ENCODE data around the gene C1orf21. TPM values are rescaled to one million over a fixed set of nuclear protein-coding genes. Genes with fewer than 3 reads are reported as not detected.

The C1orf21 gene
- total RNA-seq, 4 donors from 2014 or later: 36.3 to 115 (median 79.4) TPM

DNA sequence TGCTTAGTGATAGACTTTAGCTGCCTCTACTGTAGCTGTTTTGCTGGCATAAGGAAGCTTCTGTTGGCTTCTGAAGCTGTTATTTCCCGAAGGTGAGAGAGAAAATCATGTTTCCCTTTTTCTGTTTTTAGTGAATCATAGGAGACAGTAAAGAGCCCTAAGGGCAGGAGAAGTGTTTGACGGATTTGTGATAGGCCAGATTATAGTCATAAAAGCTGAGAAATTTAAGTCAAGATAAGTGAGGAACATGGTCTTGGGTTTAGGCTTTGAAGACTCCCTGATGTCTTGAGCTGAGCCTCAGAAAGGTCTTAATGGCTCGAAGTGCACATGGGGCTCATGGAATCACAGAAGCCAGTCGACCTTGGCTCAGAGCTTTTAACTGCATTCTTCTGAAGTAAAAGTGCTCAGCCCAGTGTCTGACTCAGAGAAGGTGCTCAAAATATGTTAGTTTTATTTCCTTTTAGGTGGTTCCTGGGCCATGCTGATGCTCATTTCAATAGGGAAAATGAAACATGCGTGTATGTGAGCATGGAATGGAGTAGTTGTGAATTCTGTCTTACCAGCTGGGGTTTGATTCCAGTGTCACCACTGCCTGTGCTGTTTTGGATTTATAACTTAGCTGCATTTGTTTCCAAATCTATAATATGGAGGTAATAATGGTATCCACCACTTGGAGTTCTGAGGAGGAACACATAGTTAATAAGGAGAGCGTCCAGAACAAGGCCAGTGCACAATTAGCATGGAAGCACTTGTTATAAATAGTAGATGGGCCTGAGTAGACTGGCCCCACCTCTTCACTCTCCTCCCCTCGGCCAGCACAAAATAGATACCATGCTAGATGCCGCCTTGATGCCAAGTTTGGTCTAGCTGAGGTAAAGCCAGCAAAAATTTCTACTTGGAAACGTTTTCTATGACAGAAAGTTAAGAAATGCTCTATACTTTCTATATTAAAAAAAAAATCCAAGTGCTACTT, 99.2 kb downstream of the C1orf21 start:
- H3K27me3 ChIP-seq: no peaks in the 10 kb centered on the region
- TF ChIP-seq POLR2A (IDR thresholded peaks at IDR 0.05): no peak
- TF ChIP-seq, protein P1, sequence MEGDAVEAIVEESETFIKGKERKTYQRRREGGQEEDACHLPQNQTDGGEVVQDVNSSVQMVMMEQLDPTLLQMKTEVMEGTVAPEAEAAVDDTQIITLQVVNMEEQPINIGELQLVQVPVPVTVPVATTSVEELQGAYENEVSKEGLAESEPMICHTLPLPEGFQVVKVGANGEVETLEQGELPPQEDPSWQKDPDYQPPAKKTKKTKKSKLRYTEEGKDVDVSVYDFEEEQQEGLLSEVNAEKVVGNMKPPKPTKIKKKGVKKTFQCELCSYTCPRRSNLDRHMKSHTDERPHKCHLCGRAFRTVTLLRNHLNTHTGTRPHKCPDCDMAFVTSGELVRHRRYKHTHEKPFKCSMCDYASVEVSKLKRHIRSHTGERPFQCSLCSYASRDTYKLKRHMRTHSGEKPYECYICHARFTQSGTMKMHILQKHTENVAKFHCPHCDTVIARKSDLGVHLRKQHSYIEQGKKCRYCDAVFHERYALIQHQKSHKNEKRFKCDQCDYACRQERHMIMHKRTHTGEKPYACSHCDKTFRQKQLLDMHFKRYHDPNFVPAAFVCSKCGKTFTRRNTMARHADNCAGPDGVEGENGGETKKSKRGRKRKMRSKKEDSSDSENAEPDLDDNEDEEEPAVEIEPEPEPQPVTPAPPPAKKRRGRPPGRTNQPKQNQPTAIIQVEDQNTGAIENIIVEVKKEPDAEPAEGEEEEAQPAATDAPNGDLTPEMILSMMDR (IDR thresholded peaks at IDR 0.05): peak in 1 of 6 experiments; percentile 2
- no peaks in the 10 kb centered on the region for H3K9me3 ChIP-seq
- no peak for DNase-seq
- no peak overlapping the region for H3K4me3 ChIP-seq
- H3K36me3 ChIP-seq: no peaks in the 10 kb centered on the region
- peaks cover 0 to 64% (median 5%) of the 10 kb centered on the region in 4 donors for H3K4me1 ChIP-seq
- peak overlapping the region; percentile 32 to 73 (median 50) for H3K27ac ChIP-seq

DNA sequence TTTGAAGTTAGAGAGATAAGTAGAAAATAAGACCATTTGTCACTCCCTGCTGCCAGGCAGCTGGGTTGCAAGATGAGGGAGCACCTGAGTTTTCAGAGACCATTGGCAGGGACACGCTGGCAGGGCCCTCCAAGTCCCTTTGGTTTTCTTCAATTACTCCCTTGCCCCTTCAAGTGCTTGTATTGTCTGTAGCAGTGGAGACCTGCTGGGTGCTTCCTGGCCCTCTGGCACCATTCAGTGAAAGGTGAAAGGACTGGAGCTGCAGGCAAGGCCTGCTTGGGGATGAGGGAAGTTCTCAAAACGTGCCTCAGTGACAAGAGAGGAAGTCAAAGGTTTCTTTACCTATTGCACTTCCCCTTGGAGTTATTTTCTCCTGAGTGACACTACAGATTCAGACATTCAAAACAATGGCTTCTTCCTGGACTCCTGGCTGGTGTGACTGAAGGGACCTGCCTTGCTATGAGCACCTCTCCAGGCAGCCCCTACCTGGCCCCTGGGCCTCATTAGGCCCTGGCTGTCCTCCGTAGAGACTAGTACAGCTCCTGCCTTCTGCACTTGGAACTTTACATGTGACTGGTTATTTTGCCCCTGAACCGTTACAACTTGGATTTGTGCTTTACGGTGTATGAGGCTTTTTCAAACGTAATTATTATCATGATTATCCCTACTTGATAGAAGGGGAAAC, 100.1 kb downstream of the C1orf21 start:
- H3K9me3 ChIP-seq: no peaks in the 10 kb centered on the region
- H3K27ac ChIP-seq: peak overlapping the region in 1 of 4 donors; percentile 13
- no peak for DNase-seq
- H3K36me3 ChIP-seq: no peaks in the 10 kb centered on the region
- peaks cover 0 to 69% (median 6%) of the 10 kb centered on the region in 4 donors for H3K4me1 ChIP-seq
- H3K27me3 ChIP-seq: no peaks in the 10 kb centered on the region
- TF ChIP-seq, protein P1 (IDR thresholded peaks at IDR 0.05): no peak
- no peak for TF ChIP-seq POLR2A (IDR thresholded peaks at IDR 0.05)
- H3K4me3 ChIP-seq: no peak overlapping the region

DNA sequence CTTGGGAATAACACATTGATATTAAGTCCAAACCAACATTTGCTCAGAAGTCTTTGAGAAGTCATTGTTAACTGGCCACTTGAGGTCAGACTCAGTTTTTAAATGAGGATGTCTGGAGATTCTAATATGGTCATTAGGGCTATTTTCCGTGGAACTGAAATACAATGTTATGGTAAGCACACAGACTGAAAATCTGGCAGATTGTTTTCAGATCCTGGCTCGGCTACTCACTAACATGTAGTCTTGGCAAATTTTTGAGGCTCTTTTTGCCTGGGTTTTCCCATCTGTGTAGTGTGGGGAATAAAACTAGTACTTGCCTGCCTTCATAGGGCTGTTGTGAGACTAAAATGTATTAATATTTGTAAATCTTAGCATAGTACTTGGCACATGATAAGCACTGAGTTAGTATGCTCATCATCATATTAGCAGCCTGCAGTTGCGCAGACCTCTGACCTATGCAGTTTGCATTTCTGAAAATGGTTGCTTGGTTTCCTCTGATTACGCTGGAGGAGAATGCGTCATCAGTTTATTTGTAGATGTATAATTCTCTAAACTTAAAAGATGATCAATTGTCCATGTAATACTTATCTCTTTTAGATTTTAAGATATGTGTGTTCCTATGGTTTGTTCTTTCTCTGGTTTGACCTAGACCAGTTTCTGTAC, 100.8 kb downstream of the C1orf21 start:
- no peaks in the 10 kb centered on the region for H3K36me3 ChIP-seq
- H3K9me3 ChIP-seq: no peaks in the 10 kb centered on the region
- no peak for TF ChIP-seq POLR2A (IDR thresholded peaks at IDR 0.05)
- TF ChIP-seq, protein P1 (IDR thresholded peaks at IDR 0.05): no peak
- H3K27me3 ChIP-seq: no peaks in the 10 kb centered on the region
- H3K27ac ChIP-seq: no peak overlapping the region
- H3K4me3 ChIP-seq: no peak overlapping the region
- DNase-seq: no peak
- H3K4me1 ChIP-seq: peaks cover 0 to 74% (median 10%) of the 10 kb centered on the region in 4 donors

DNA sequence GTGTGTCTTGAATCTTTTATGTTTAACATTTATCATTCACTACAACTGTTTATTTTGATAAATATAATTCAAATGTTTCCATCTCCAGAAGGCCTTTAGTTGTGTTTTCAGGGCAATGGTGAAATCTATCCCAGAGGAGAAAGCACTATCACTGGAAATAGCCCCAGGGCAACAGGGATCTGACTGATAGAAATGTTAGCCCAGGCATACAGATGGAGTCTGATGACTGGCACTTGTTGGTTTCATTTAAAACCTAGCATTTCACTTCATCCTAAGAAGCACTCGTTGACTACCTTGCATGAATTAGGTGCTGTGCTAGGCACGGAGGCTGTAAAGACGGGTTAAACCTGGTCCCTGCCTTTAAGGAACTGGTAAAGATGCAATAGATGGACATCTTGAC, 103.1 kb downstream of the C1orf21 start:
- Histone ChIP-seq H3K27me3 (no peaks in the 10 kb centered on the region), H3K36me3 (no peaks in the 10 kb centered on the region), H3K4me3 (no peak overlapping the region), H3K9me3 (no peaks in the 10 kb centered on the region), H3K27ac (no peak overlapping the region), H3K4me1 (peaks cover 0 to 76% (median 11%) of the 10 kb centered on the region in 4 donors)
- DNase-seq: no peak
- TF ChIP-seq, protein P1 (IDR thresholded peaks at IDR 0.05): no peak
- TF ChIP-seq POLR2A (IDR thresholded peaks at IDR 0.05): no peak

DNA sequence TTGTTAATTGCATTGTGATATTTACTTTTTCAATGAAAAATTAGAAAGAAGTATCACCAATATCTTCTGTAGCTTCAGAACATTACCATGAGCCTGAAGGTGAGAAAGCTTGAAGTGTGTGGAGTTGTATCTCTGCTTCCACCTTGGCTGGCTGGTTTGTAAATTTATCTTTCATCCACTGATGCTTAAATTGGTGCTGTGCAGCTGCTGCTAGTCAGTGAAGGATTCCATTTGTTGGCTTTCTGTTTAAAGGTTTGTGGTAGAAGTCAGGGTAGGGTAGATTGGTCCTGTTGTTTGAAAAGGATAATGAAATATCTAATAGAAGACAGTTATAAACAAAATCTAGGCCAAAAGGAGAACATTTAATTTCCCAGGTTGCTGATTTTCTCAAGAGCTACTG, 105.7 kb downstream of the C1orf21 start:
- TF ChIP-seq, protein P1 (IDR thresholded peaks at IDR 0.05): peak in 1 of 6 experiments; percentile 13
- TF ChIP-seq POLR2A (IDR thresholded peaks at IDR 0.05): no peak

More for the DNA sequence above, 105.7 kb downstream of the C1orf21 start:
- H3K4me3 ChIP-seq: no peak overlapping the region
- H3K9me3 ChIP-seq: no peaks in the 10 kb centered on the region
- H3K27ac ChIP-seq: peak overlapping the region in 3 of 4 donors; percentile 20 to 91 (median 84)
- no peaks in the 10 kb centered on the region for H3K27me3 ChIP-seq
- DNase-seq: no peak
- H3K4me1 ChIP-seq: peaks cover 0 to 51% (median 6%) of the 10 kb centered on the region in 4 donors
- H3K36me3 ChIP-seq: no peaks in the 10 kb centered on the region

Measured in Peyer's patch (tissue), 4 donors.